Measurements from ENCODE around the gene KCNG2. TPM values are rescaled to one million over a fixed set of nuclear protein-coding genes. Genes with fewer than 3 reads are reported as not detected.

The KCNG2 gene
- total and polyA plus RNA-seq, 2 of the 8 experiments (the other 6 are each of a cell fraction or from before 2014, with no cell fraction given) = 0.19 to 0.74 TPM

DNA sequence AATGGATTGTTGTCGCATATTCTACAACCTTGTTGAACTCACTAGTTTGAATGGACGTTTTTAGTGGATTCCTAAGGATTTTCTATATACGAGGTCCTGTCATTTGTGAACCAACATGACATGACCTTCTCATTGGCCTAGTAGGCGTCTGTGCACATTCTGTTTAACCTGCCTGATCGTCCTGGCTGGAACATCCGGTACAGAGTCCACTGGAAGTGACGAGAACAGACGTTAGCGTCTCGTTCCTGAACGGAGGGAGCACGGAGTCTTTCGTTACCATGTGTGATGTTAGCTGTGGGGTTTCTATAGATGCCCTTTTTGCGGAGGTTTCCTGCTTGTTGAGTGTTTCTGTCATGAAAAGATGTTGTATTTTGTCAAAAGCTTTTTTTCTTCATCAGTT, 91.8 kb downstream of the KCNG2 start:
- FAIRE-seq = no peak
- H2BK20ac ChIP-seq (ENCODE audit: low read length) = no peak overlapping the region
- no peaks in the 10 kb centered on the region for H3K79me2 ChIP-seq (ENCODE audit: control insufficient read depth in 1 of 2, insufficient read depth in 2 of 2, low read length in 2 of 2)
- H4K5ac ChIP-seq (ENCODE audit: insufficient read length, low read depth, low read length) = no peak overlapping the region
- H2BK12ac ChIP-seq (ENCODE audit: low read depth, low read length) = no peak overlapping the region
- no peak overlapping the region for H3K4me3 ChIP-seq (ENCODE audit: extremely low read depth in 1 of 4, insufficient read depth in 2 of 4, low read depth in 3 of 4, low read length in 4 of 4)
- H4K8ac ChIP-seq (ENCODE audit: extremely low read depth, insufficient read depth, low read length) = no peak overlapping the region
- H3K27me3 ChIP-seq (replicated peaks in 1 of 4; ENCODE audit: control insufficient read depth in 3 of 4, extremely low read depth in 1 of 4, insufficient read depth in 3 of 4, low read length in 3 of 4) = 0 out of 7 replicates have a peak, but pooled peaks cover 0 to 2% (median 0%) of the 10 kb centered on the region in 4 experiments
- no peak overlapping the region for H3K4me2 ChIP-seq (ENCODE audit: insufficient read depth in 1 of 2, low read depth in 2 of 2, low read length in 2 of 2)
- no peak overlapping the region for H2BK120ac ChIP-seq (replicated peaks; ENCODE audit: low read depth, low read length)
- H3K79me1 ChIP-seq (ENCODE audit: low read depth, low read length) = no peaks in the 10 kb centered on the region
- CTCF ChIA-PET (ENCODE audit: partially characterized antibody) = no interaction called here
- no peaks in the 10 kb centered on the region for H3K4me1 ChIP-seq (replicated peaks in 1 of 4; ENCODE audit: control insufficient read depth in 3 of 4, insufficient read depth in 4 of 4, low read length in 3 of 4)
- no peaks in the 10 kb centered on the region for H3K36me3 ChIP-seq (ENCODE audit: control insufficient read depth in 2 of 4, insufficient read depth in 4 of 4, low read length in 3 of 4)
- H2BK5ac ChIP-seq (ENCODE audit: low read depth, low read length) = no peak overlapping the region
- no peak overlapping the region for H3K56ac ChIP-seq (replicated peaks; ENCODE audit: insufficient read length, low read depth, low read length)
- WGBS, 2 experiments (ENCODE audit: extremely low coverage in 1 of 2, insufficient coverage in 1 of 2, insufficient read length in 1 of 2, insufficient replicate concordance in 2 of 2, low coverage in 1 of 2, low lambda C conversion rate in 2 of 2, missing lambda C conversion rate in 1 of 2) = 85% methylated on average over 14 of the region's 14 CpGs; no CpG with 5 or more reads in 1 of the 2 experiments
- no peak overlapping the region for H4K91ac ChIP-seq (replicated peaks; ENCODE audit: insufficient read length, low read length)
- TF ChIP-seq FOSL1 (IDR thresholded peaks at IDR 0.05; ENCODE audit: insufficient read depth, low read depth, low read length) (no peak), SIX5 (IDR thresholded peaks at IDR 0.05; ENCODE audit: low read depth, low read length) (no peak), HDAC2 (IDR thresholded peaks at IDR 0.05; ENCODE audit: borderline replicate concordance in 1 of 2, low read depth in 2 of 2, low read length in 2 of 2) (no peak)
- no peak overlapping the region for H3K9ac ChIP-seq (replicated peaks in 1 of 4; ENCODE audit: extremely low read depth in 1 of 4, low read depth in 3 of 4, low read length in 3 of 4)
- H3K27ac ChIP-seq (ENCODE audit: low read depth, low read length) = no peak overlapping the region
- no peak overlapping the region for H2AFZ ChIP-seq (ENCODE audit: low read length)
- no peak for DNase-seq (ENCODE audit: low read depth in 1 of 2, low spot score in 2 of 2)
- H2BK15ac ChIP-seq (ENCODE audit: low read length) = no peak overlapping the region
- no peak overlapping the region for H3K14ac ChIP-seq (ENCODE audit: insufficient read length)
- H4K20me1 ChIP-seq (replicated peaks in 1 of 2; ENCODE audit: control insufficient read depth in 1 of 2, insufficient read depth in 2 of 2, low read length in 2 of 2) = no peaks in the 10 kb centered on the region
- POLR2A ChIA-PET (ENCODE audit: partially characterized antibody) = interaction anchor here (0.6 kb wide), 1 partner anchor 94 kb away, joined by 4 read pairs; no protein-coding TSS in a partner anchor
- no peak overlapping the region for H3K18ac ChIP-seq (ENCODE audit: extremely low read depth, low read length)
- no peak overlapping the region for H3K23ac ChIP-seq (ENCODE audit: insufficient read length)
- no peak overlapping the region for H2AK5ac ChIP-seq (ENCODE audit: low read depth, low read length)
- H3K23me2 ChIP-seq (ENCODE audit: low read depth, low read length) = no peaks in the 10 kb centered on the region
- peaks cover 37 to 42% of the 10 kb centered on the region in 2 experiments for H3K9me3 ChIP-seq (ENCODE audit: insufficient read depth in 2 of 2, low read depth in 1 of 2, low read length in 1 of 2)
- H3K4ac ChIP-seq (replicated peaks; ENCODE audit: insufficient read length, low read depth, low read length) = no peak overlapping the region

Measured in H1 (cell line).